GM12873 (cell line): ENCODE measurements around the gene KIR3DL2.
"Not testable (repeated sequence)": the region's sequence is repeated elsewhere in the genome, so short reads cannot be mapped to it uniquely, and the experiment has no call there.

Experiments
- CTCF ChIP-seq: IDR thresholded peaks from 2 replicates; pipeline ENCODE4 v1.5.1; 2012; ENCODE audit warnings: low read depth, mild to moderate bottlenecking, moderate library complexity, low read length, control low read depth; ENCODE audit not compliant: insufficient read depth; ENCODE audit errors: missing control alignments

The KIR3DL2 gene

GRCh38 chr19:54850061-54850640 lies at the start of gene KIR3DL2:
KIR3DL2 (plus strand) TSS chr19:54850443; CDS start chr19:54850476, 33 bp downstream.
- TF ChIP-seq CTCF: not testable (repeated sequence)

GRCh38 chr19:54803410-54803809 lies 46.8 kb upstream of the KIR3DL2 start, which contains the start of gene KIR2DL4:
KIR2DL4 (plus strand) TSS chr19:54803610; CDS start chr19:54803652, 42 bp downstream.
- no peak for TF ChIP-seq CTCF

GRCh38 chr19:54804101-54804500 lies 46.1 kb upstream of the KIR3DL2 start:
- TF ChIP-seq CTCF: no peak

DNA sequence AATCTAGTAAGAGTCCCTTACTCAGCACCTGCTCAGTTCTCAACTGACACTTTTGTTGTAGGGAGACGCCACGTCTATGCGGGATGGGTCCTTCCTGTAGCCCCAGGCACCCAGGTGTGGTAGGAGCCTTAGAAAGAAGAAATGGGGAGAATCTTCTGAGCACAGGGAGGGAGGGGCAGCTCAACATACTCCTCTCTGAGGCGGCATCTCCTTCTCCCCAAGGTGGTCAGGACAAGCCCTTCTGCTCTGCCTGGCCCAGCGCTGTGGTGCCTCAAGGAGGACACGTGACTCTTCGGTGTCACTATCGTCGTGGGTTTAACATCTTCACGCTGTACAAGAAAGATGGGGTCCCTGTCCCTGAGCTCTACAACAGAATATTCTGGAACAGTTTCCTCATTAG lies 45.7 kb upstream of the KIR3DL2 start:
- no peak for TF ChIP-seq CTCF

DNA sequence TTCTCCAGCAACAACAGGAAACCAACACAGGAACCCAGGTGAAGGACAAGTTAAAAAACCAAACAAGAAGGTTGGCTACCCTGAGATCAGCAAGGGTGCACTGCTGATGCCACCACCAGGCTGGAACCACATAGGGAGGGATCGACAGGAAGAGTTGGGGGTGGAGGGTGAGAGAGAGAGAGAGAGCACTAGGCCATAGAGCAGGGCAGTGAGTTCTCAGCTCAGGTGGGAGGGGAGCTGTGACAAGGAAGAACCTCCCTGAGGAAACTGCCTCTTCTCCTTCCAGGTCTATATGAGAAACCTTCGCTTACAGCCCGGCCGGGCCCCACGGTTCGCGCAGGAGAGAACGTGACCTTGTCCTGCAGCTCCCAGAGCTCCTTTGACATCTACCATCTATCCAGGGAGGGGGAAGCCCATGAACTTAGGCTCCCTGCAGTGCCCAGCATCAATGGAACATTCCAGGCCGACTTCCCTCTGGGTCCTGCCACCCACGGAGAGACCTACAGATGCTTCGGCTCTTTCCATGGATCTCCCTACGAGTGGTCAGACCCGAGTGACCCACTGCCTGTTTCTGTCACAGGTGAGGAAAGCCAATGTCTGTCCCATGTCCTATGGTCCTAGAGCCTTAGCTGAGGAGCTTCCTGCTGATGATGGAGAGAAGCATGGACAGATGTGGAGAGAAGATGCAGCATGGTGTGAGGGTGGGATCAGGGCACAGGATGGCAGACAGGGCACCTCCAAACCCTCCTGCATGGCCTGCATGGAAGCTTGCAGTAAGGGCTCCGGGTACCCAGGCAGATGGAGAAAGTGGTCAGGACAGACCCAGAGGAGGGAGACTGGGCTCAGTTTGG lies 44.4 kb upstream of the KIR3DL2 start:
- no peak for TF ChIP-seq CTCF

- TF ChIP-seq CTCF: no peak
These were observed 43.8 kb upstream of the KIR3DL2 start for GRCh38 chr19:54806516-54806838.

DNA sequence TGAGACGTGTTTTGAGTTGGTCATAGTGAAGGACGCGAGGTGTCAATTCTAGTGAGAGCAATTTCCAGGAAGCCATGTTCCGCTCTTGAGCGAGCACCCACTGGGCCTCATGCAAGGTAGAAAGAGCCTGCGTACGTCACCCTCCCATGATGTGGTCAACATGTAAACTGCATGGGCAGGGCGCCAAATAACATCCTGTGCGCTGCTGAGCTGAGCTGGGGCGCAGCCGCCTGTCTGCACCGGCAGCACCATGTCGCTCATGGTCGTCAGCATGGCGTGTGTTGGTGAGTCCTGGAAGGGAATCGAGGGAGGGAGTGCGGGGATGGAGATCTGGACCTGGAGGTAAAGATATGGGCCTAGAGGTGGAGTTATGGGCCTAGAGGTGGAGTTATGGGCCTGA lies 34.0 kb upstream of the KIR3DL2 start, which contains the start of gene KIR3DL1:
KIR3DL1 (plus strand) TSS at position 218 of the 400 bp plus-strand sequence.
- TF ChIP-seq CTCF: not testable (repeated sequence)
